WI38 (cell line): ENCODE data around the gene PRR13.

Source experiments
- H3K4me3 ChIP-seq: 2 replicates; pipeline ENCODE4 v1.5.1; 2011; ENCODE audit warnings: low read depth, mild to moderate bottlenecking, control low read depth, low read length
- CTCF ChIP-seq: IDR thresholded peaks from 2 replicates; pipeline ENCODE4 v1.5.1; 2012; ENCODE audit warnings: low read depth, mild to moderate bottlenecking, control low read depth, low read length

PRR13 gene

GRCh38 chr12:53484686-53485575 is 43.4 kb downstream of the PRR13 start:
- no peak overlapping the region for H3K4me3 ChIP-seq
- TF ChIP-seq CTCF: no peak

GRCh38 chr12:53485955-53486735 is 44.6 kb downstream of the PRR13 start:
- TF ChIP-seq CTCF: no peak
- H3K4me3 ChIP-seq: no peak overlapping the region

GRCh38 chr12:53486736-53487487 is 45.4 kb downstream of the PRR13 start:
- H3K4me3 ChIP-seq: no peak overlapping the region
- no peak for TF ChIP-seq CTCF

GRCh38 chr12:53489242-53489864 is 47.8 kb downstream of the PRR13 start:
- H3K4me3 ChIP-seq: no peak overlapping the region
- no peak for TF ChIP-seq CTCF

- H3K4me3 ChIP-seq: peak overlapping the region; percentile 53; the same call in 1 of the 2 replicates
- no peak for TF ChIP-seq CTCF
Observed at GRCh38 chr12:53492188-53492587, 50.7 kb downstream of the PRR13 start.

- no peak for TF ChIP-seq CTCF
- peak overlapping the region; percentile 53 for H3K4me3 ChIP-seq
Observed at GRCh38 chr12:53492830-53493609, 51.5 kb downstream of the PRR13 start.
